ENCODE measurements around the gene MYRF. TPM values are rescaled to one million over a fixed set of nuclear protein-coding genes. Genes with fewer than 3 reads are reported as not detected.

Gene MYRF
- total and polyA plus RNA-seq, 2 of the 13 experiments (the other 11 are each of a cell fraction or from before 2014, with no cell fraction given) = 10.2 to 25.9 TPM

GRCh38 chr11:61793083-61793828, 40.8 kb downstream of the MYRF start (continued):
- TF ChIP-seq ZNF800 (CRISPR knock-in tag; IDR thresholded peaks at IDR 0.05) = no peak
- no peak for TF ChIP-seq ZNF484 (CRISPR knock-in tag; IDR thresholded peaks at IDR 0.05; ENCODE audit: borderline replicate concordance, low read depth)
- TF ChIP-seq TERF1 (CRISPR knock-in tag; IDR thresholded peaks at IDR 0.05) = no peak
- no peak for TF ChIP-seq RAD51 (IDR thresholded peaks at IDR 0.05; ENCODE audit: borderline replicate concordance)
- TF ChIP-seq ZNF549 (CRISPR knock-in tag; IDR thresholded peaks at IDR 0.05) = 0 out of 2 replicates have a peak, but pooled peaks have one; percentile 39

GRCh38 chr11:61793829-61794204, 41.4 kb downstream of the MYRF start:
- intact Hi-C loops (cut with micrococcal nuclease; ENCODE audit: unreplicated experiment) = loop anchor here (1.0 kb wide), 1 partner anchor 314 kb away; no protein-coding TSS in a partner anchor
- peak overlapping the region; percentile 99 for H3K27ac ChIP-seq (ENCODE audit: extremely low read length, insufficient read depth, low read length)
- ChIA-PET POLR2A (interaction anchor here (1.3 to 4.2 kb wide), 2 partner anchors 22 to 314 kb away, joined by 3 to 50 read pairs; partner anchors contain the start of gene FADS1), CTCF (ENCODE audit: low intra/inter-chr PET ratio, low total read pairs) (no interaction called here)
- H3K79me2 ChIP-seq (ENCODE audit: insufficient read depth, low read length) = peaks cover 50% of the 10 kb centered on the region
- H3K4me2 ChIP-seq (ENCODE audit: low read depth, low read length) = peak overlapping the region; percentile 89
- 36% methylated on average over 3 of the region's 3 CpGs for WGBS (ENCODE audit: low lambda C conversion rate)
- no peaks in the 10 kb centered on the region for H3K9me3 ChIP-seq (ENCODE audit: low read length)
- peaks cover 47% of the 10 kb centered on the region for H3K4me1 ChIP-seq (ENCODE audit: insufficient read depth, low read length)
- H3K27me3 ChIP-seq (ENCODE audit: control insufficient read depth in 1 of 2, insufficient read depth in 2 of 2, low read length in 2 of 2) = no peaks in the 10 kb centered on the region; a peak in 1 of 5 replicates
- H3K4me3 ChIP-seq (replicated peaks in 1 of 3; ENCODE audit: insufficient read depth in 1 of 3, low read depth in 2 of 3, low read length in 3 of 3) = peak overlapping the region; percentile 68 to 87 (median 81)
- no peaks in the 10 kb centered on the region; the same call in 1 of the 2 replicates for H4K20me1 ChIP-seq (ENCODE audit: insufficient read depth, low read length)
- DNase-seq (ENCODE audit: low spot score) (no peak), FAIRE-seq (no peak), ATAC-seq (no peak)
- in situ Hi-C loops (cut with HindIII; ENCODE audit: extremely low pct_ligation_motif_present, low pct_unique_long_range_greater_than_20kb) = loop anchor here (10.0 kb wide), 1 partner anchor 291 kb away; no protein-coding TSS in a partner anchor
- H3K9ac ChIP-seq (ENCODE audit: insufficient read depth, low read depth, low read length) = peak overlapping the region; percentile 96
- BruUV-seq (replicated peaks) = no TSS peak
- peaks cover 11 to 38% of the 10 kb centered on the region in 2 experiments for H3K36me3 ChIP-seq (replicated peaks in 1 of 2; ENCODE audit: control insufficient read depth in 1 of 2, insufficient read depth in 2 of 2, low read length in 2 of 2)
- H2AFZ ChIP-seq (ENCODE audit: low read length) = no peak overlapping the region
- TF ChIP-seq ZNF501 (CRISPR knock-in tag; IDR thresholded peaks at IDR 0.05) (no peak), STAT5B (CRISPR knock-in tag; IDR thresholded peaks at IDR 0.05) (no peak), ZNF597 (CRISPR knock-in tag; IDR thresholded peaks at IDR 0.05) (no peak), ZNF230 (CRISPR knock-in tag; IDR thresholded peaks at IDR 0.05) (no peak), ZNF121 (CRISPR knock-in tag; IDR thresholded peaks at IDR 0.05) (peak; percentile 79)

Measured in HepG2 (cell line).